Fibroblast of villous mesenchyme (primary cell): ENCODE results near the gene TBC1D10B. TPM values are rescaled to one million over a fixed set of nuclear protein-coding genes. Genes with fewer than 3 reads are reported as not detected.
A peak's percentile ranks its signal among the peaks of the same experiment; 100 is the strongest.
"Not testable (repeated sequence)": the region's sequence is repeated elsewhere in the genome, so short reads cannot be mapped to it uniquely, and the experiment has no call there.

Experiments used
- DNase-seq: peaks from one replicate; pipeline ENCODE4 v3.0.0-alpha.2; 2010; ENCODE audit warnings: low read depth
- H3K4me3 ChIP-seq: 2 replicates; pipeline ENCODE4 v1.5.1; 2011; ENCODE audit warnings: low read depth, mild to moderate bottlenecking, low read length
- CTCF ChIP-seq: IDR thresholded peaks from 2 replicates; pipeline ENCODE4 v1.5.1; 2012; ENCODE audit warnings: low read depth, mild to moderate bottlenecking, low read length; ENCODE audit not compliant: insufficient read depth
- small RNA-seq: library from RNA; depleted of rRNA; stranded (forward); fragments of <200 nt; gene quantifications from one replicate; pipeline ENCODE3, GENCODE V24; 2012
- total RNA-seq: library from RNA; depleted of rRNA; stranded (reverse); fragments of >200 nt; gene quantifications from 2 replicates; pipeline ENCODE4 v1.2.3, GENCODE V29; 2012

TBC1D10B gene
- total RNA-seq, 1 donor: 37.1 TPM

- H3K4me3 ChIP-seq: no peak overlapping the region
- no peak for DNase-seq
- no peak for TF ChIP-seq CTCF
Observed at GRCh38 chr16:30340621-30341020, 29.7 kb downstream of the TBC1D10B start.

- not testable (repeated sequence) for DNase-seq
Observed at GRCh38 chr16:30338715-30339114, 31.6 kb downstream of the TBC1D10B start.

GRCh38 chr16:30337964-30338357 is 32.3 kb downstream of the TBC1D10B start:
- not testable (repeated sequence) for H3K4me3 ChIP-seq, DNase-seq

More at GRCh38 chr16:30338715-30339114, 31.6 kb downstream of the TBC1D10B start:
- H3K4me3 ChIP-seq: not testable (repeated sequence)

GRCh38 chr16:30335598-30336474 is 34.5 kb downstream of the TBC1D10B start:
- TF ChIP-seq CTCF: no peak
- peak; percentile 47 for DNase-seq
- peak overlapping the region; percentile 60 for H3K4me3 ChIP-seq

- peak overlapping the region; percentile 72 for H3K4me3 ChIP-seq
- peak; percentile 77 for DNase-seq
Observed at GRCh38 chr16:30335028-30335597, 35.2 kb downstream of the TBC1D10B start.

GRCh38 chr16:30334473-30334989 is 35.8 kb downstream of the TBC1D10B start:
- peak overlapping the region; percentile 72 for H3K4me3 ChIP-seq
- peak; percentile 82 for DNase-seq

GRCh38 chr16:30324220-30324619 is 46.1 kb downstream of the TBC1D10B start:
- not testable (repeated sequence) for H3K4me3 ChIP-seq
- DNase-seq: peak; percentile 9

GRCh38 chr16:30318647-30319046 is 51.6 kb downstream of the TBC1D10B start:
- not testable (repeated sequence) for DNase-seq, H3K4me3 ChIP-seq

- DNase-seq, H3K4me3 ChIP-seq: not testable (repeated sequence)
Observed at GRCh38 chr16:30310937-30311336, 59.4 kb downstream of the TBC1D10B start.

- not testable (repeated sequence) for DNase-seq, H3K4me3 ChIP-seq
Observed at GRCh38 chr16:30309255-30309654, 61.0 kb downstream of the TBC1D10B start.

Small RNA genes lying within 50 kb of the gene (small RNA-seq; reads per million reads assigned to genes)
- 7.4 reads per million, percentile 87 among the genes with 10 or more reads in this experiment for gene RF00406

Other genes with a start within 250 kb of the TBC1D10B start
- gene MAPK3, start 247.3 kb downstream of the TBC1D10B start, total RNA-seq: 27.7 and 36.3 TPM in 2 replicates
- 1.6 and 3.5 TPM in 2 replicates for gene CORO1A, start 186.9 kb downstream of the TBC1D10B start, total RNA-seq
- gene BOLA2B, start 176.8 kb downstream of the TBC1D10B start, total RNA-seq: 46.6 and 140 TPM in 2 replicates
- 16.8 and 49.3 TPM in 2 replicates for gene SLX1A, start 176.6 kb downstream of the TBC1D10B start, total RNA-seq
- gene SULT1A3, start 171.2 kb downstream of the TBC1D10B start, total RNA-seq: 3.5 and 3.9 TPM in 2 replicates
- gene NPIPB13, start 122.0 kb downstream of the TBC1D10B start, total RNA-seq: 0.97 TPM in 1 of 2 replicates, not detected in the other
- gene CD2BP2, start 15.2 kb downstream of the TBC1D10B start, total RNA-seq: 35.1 and 40.6 TPM in 2 replicates
- not detected in 2 replicates for gene MYL11, start 4.3 kb upstream of the TBC1D10B start, total RNA-seq
- gene SEPTIN1, start 12.1 kb upstream of the TBC1D10B start, total RNA-seq: 0.43 TPM in 1 of 2 replicates, not detected in the other
- 10.4 and 12.6 TPM in 2 replicates for gene ZNF48, start 24.9 kb upstream of the TBC1D10B start, total RNA-seq
- gene ZNF771, start 37.1 kb upstream of the TBC1D10B start, total RNA-seq: 9.5 and 10.0 TPM in 2 replicates
- gene DCTPP1, start 59.5 kb upstream of the TBC1D10B start, total RNA-seq: 12.9 and 18.6 TPM in 2 replicates
- gene SEPHS2, start 75.4 kb upstream of the TBC1D10B start, total RNA-seq: 7.8 and 9.3 TPM in 2 replicates
- gene ITGAL, start 102.2 kb upstream of the TBC1D10B start, total RNA-seq: not detected in 2 replicates
- 19.0 and 22.0 TPM in 2 replicates for gene ZNF768, start 156.1 kb upstream of the TBC1D10B start, total RNA-seq
- gene ZNF747, start 164.4 kb upstream of the TBC1D10B start, total RNA-seq: 11.7 and 12.6 TPM in 2 replicates
- gene ZNF764, start 187.9 kb upstream of the TBC1D10B start, total RNA-seq: 4.3 and 6.1 TPM in 2 replicates
- 6.5 and 12.9 TPM in 2 replicates for gene ZNF688, start 201.2 kb upstream of the TBC1D10B start, total RNA-seq
- 9.7 and 13.0 TPM in 2 replicates for gene ZNF785, start 215.2 kb upstream of the TBC1D10B start, total RNA-seq
- gene ZNF689, start 239.9 kb upstream of the TBC1D10B start, total RNA-seq: 6.9 and 7.4 TPM in 2 replicates